ENCODE data around the gene GLUD2. TPM values are rescaled to one million over a fixed set of nuclear protein-coding genes. Genes with fewer than 3 reads are reported as not detected.
"Not testable (repeated sequence)": the region's sequence is repeated elsewhere in the genome, so short reads cannot be mapped to it uniquely, and the experiment has no call there.

Gene GLUD2
- total and polyA plus RNA-seq, 5 donors from 2014 or later = 0.32 to 1.1 (median 0.47) TPM

- peaks cover 4% of the 10 kb centered on the region for H3K27me3 Mint-ChIP-seq
- no peaks in the 10 kb centered on the region for H3K9me3 Mint-ChIP-seq
- no peaks in the 10 kb centered on the region for H3K4me1 ChIP-seq (ENCODE audit: control insufficient read depth, insufficient read depth, low read length, poor library complexity, severe bottlenecking)
- H3K27ac Mint-ChIP-seq = no peak overlapping the region
- no peaks in the 10 kb centered on the region for H3K36me3 ChIP-seq (ENCODE audit: control insufficient read depth, insufficient read depth, low read length)
- H3K4me1 Mint-ChIP-seq = no peaks in the 10 kb centered on the region
- no peak overlapping the region for H3K4me3 ChIP-seq (ENCODE audit: low read depth, low read length)
- no peaks in the 10 kb centered on the region for H3K36me3 Mint-ChIP-seq
- ATAC-seq (ENCODE audit: low read depth in 2 of 2) (no peak), DNase-seq (no peak)
- H3K4me3 Mint-ChIP-seq = no peak overlapping the region
- no peak overlapping the region for H3K27ac ChIP-seq (ENCODE audit: insufficient read depth, low read length, poor library complexity, severe bottlenecking)
- H3K9me3 ChIP-seq (ENCODE audit: control insufficient read depth in 2 of 2, low read length in 2 of 2) = no peaks in the 10 kb centered on the region
- H3K27me3 ChIP-seq (ENCODE audit: control insufficient read depth, insufficient read depth, low read length) = no peaks in the 10 kb centered on the region
Measured at GRCh38 chrX:121052122-121052521, 4.7 kb downstream of the GLUD2 start.

GRCh38 chrX:121062289-121062688 is 14.9 kb downstream of the GLUD2 start:
- Histone ChIP-seq H3K27ac (ENCODE audit: insufficient read depth, low read length, poor library complexity, severe bottlenecking) (no peak overlapping the region), H3K4me1 (ENCODE audit: control insufficient read depth, insufficient read depth, low read length, poor library complexity, severe bottlenecking) (no peaks in the 10 kb centered on the region), H3K4me3 (ENCODE audit: low read depth, low read length) (no peak overlapping the region), H3K27me3 (ENCODE audit: control insufficient read depth, insufficient read depth, low read length) (no peaks in the 10 kb centered on the region), H3K9me3 (ENCODE audit: control insufficient read depth in 2 of 2, low read length in 2 of 2) (no peaks in the 10 kb centered on the region), H3K36me3 (ENCODE audit: control insufficient read depth, insufficient read depth, low read length) (no peaks in the 10 kb centered on the region)
- ATAC-seq (ENCODE audit: low read depth in 2 of 2) (no peak), DNase-seq (no peak)
- Mint-ChIP-seq H3K4me3 (no peak overlapping the region), H3K9me3 (peaks cover 0 to 3% (median 0%) of the 10 kb centered on the region in 7 donors), H3K4me1 (no peaks in the 10 kb centered on the region), H3K27ac (no peak overlapping the region), H3K36me3 (no peaks in the 10 kb centered on the region), H3K27me3 (peaks cover 6% of the 10 kb centered on the region)

GRCh38 chrX:121064579-121064978 is 17.2 kb downstream of the GLUD2 start:
- no peaks in the 10 kb centered on the region for H3K36me3 ChIP-seq (ENCODE audit: control insufficient read depth, insufficient read depth, low read length)
- H3K4me3 ChIP-seq (ENCODE audit: low read depth, low read length) = no peak overlapping the region
- no peak overlapping the region for H3K27ac ChIP-seq (ENCODE audit: insufficient read depth, low read length, poor library complexity, severe bottlenecking)
- DNase-seq (no peak), ATAC-seq (ENCODE audit: low read depth in 2 of 2) (no peak)
- no peaks in the 10 kb centered on the region for H3K27me3 ChIP-seq (ENCODE audit: control insufficient read depth, insufficient read depth, low read length)
- peaks cover 0 to 3% (median 0%) of the 10 kb centered on the region in 7 donors for H3K9me3 Mint-ChIP-seq
- H3K36me3 Mint-ChIP-seq = no peaks in the 10 kb centered on the region
- H3K4me1 ChIP-seq (ENCODE audit: control insufficient read depth, insufficient read depth, low read length, poor library complexity, severe bottlenecking) = no peaks in the 10 kb centered on the region
- no peaks in the 10 kb centered on the region for H3K9me3 ChIP-seq (ENCODE audit: control insufficient read depth in 2 of 2, low read length in 2 of 2)
- peaks cover 6% of the 10 kb centered on the region for H3K27me3 Mint-ChIP-seq
- H3K4me1 Mint-ChIP-seq = no peaks in the 10 kb centered on the region
- H3K27ac Mint-ChIP-seq = no peak overlapping the region
- no peak overlapping the region for H3K4me3 Mint-ChIP-seq

- not testable (repeated sequence) for H3K36me3 ChIP-seq (ENCODE audit: control insufficient read depth, insufficient read depth, low read length); H3K4me3 ChIP-seq (ENCODE audit: low read depth, low read length); ATAC-seq (ENCODE audit: low read depth in 2 of 2); H3K27me3 ChIP-seq (ENCODE audit: control insufficient read depth, insufficient read depth, low read length); H3K27ac Mint-ChIP-seq; DNase-seq; H3K36me3 Mint-ChIP-seq; H3K9me3 Mint-ChIP-seq; H3K9me3 ChIP-seq (ENCODE audit: control insufficient read depth in 2 of 2, low read length in 2 of 2); H3K4me1 ChIP-seq (ENCODE audit: control insufficient read depth, insufficient read depth, low read length, poor library complexity, severe bottlenecking); H3K4me1 Mint-ChIP-seq; H3K27ac ChIP-seq (ENCODE audit: insufficient read depth, low read length, poor library complexity, severe bottlenecking); H3K4me3 Mint-ChIP-seq; H3K27me3 Mint-ChIP-seq
Measured at GRCh38 chrX:121084247-121084646, 36.8 kb downstream of the GLUD2 start.

GRCh38 chrX:121084903-121085611 is 37.6 kb downstream of the GLUD2 start:
- ATAC-seq (ENCODE audit: low read depth in 2 of 2) (no peak), DNase-seq (no peak)
- Mint-ChIP-seq H3K27ac (no peak overlapping the region), H3K4me1 (no peaks in the 10 kb centered on the region), H3K9me3 (peaks cover 0 to 4% (median 0%) of the 10 kb centered on the region in 7 donors), H3K4me3 (no peak overlapping the region), H3K36me3 (no peaks in the 10 kb centered on the region), H3K27me3 (no peaks in the 10 kb centered on the region)
- Histone ChIP-seq H3K36me3 (ENCODE audit: control insufficient read depth, insufficient read depth, low read length) (no peaks in the 10 kb centered on the region), H3K4me3 (ENCODE audit: low read depth, low read length) (no peak overlapping the region), H3K4me1 (ENCODE audit: control insufficient read depth, insufficient read depth, low read length, poor library complexity, severe bottlenecking) (no peaks in the 10 kb centered on the region), H3K27ac (ENCODE audit: insufficient read depth, low read length, poor library complexity, severe bottlenecking) (no peak overlapping the region), H3K9me3 (ENCODE audit: control insufficient read depth in 2 of 2, low read length in 2 of 2) (no peaks in the 10 kb centered on the region), H3K27me3 (ENCODE audit: control insufficient read depth, insufficient read depth, low read length) (no peaks in the 10 kb centered on the region)

- no peak for DNase-seq
- ATAC-seq (ENCODE audit: low read depth in 2 of 2) = no peak
- H3K36me3 ChIP-seq (ENCODE audit: control insufficient read depth, insufficient read depth, low read length) = no peaks in the 10 kb centered on the region
- Mint-ChIP-seq H3K4me3 (no peak overlapping the region), H3K9me3 (peaks cover 0 to 4% (median 0%) of the 10 kb centered on the region in 7 donors), H3K4me1 (no peaks in the 10 kb centered on the region), H3K27ac (no peak overlapping the region), H3K27me3 (no peaks in the 10 kb centered on the region), H3K36me3 (no peaks in the 10 kb centered on the region)
- H3K4me3 ChIP-seq (ENCODE audit: low read depth, low read length) = no peak overlapping the region
- H3K4me1 ChIP-seq (ENCODE audit: control insufficient read depth, insufficient read depth, low read length, poor library complexity, severe bottlenecking) = no peaks in the 10 kb centered on the region
- H3K27ac ChIP-seq (ENCODE audit: insufficient read depth, low read length, poor library complexity, severe bottlenecking) = no peak overlapping the region
- H3K9me3 ChIP-seq (ENCODE audit: control insufficient read depth in 2 of 2, low read length in 2 of 2) = no peaks in the 10 kb centered on the region
- H3K27me3 ChIP-seq (ENCODE audit: control insufficient read depth, insufficient read depth, low read length) = no peaks in the 10 kb centered on the region
Measured at GRCh38 chrX:121085612-121086010, 38.2 kb downstream of the GLUD2 start.

GRCh38 chrX:121093011-121093410 is 45.6 kb downstream of the GLUD2 start:
- Mint-ChIP-seq H3K9me3 (peaks cover 0 to 1% (median 0%) of the 10 kb centered on the region in 7 donors), H3K4me1 (no peaks in the 10 kb centered on the region), H3K27ac (no peak overlapping the region), H3K27me3 (no peaks in the 10 kb centered on the region), H3K36me3 (no peaks in the 10 kb centered on the region), H3K4me3 (peak overlapping the region in 1 of 4 donors; percentile 21)
- Histone ChIP-seq H3K4me1 (ENCODE audit: control insufficient read depth, insufficient read depth, low read length, poor library complexity, severe bottlenecking) (no peaks in the 10 kb centered on the region), H3K27ac (ENCODE audit: insufficient read depth, low read length, poor library complexity, severe bottlenecking) (no peak overlapping the region), H3K27me3 (ENCODE audit: control insufficient read depth, insufficient read depth, low read length) (no peaks in the 10 kb centered on the region), H3K9me3 (ENCODE audit: control insufficient read depth in 2 of 2, low read length in 2 of 2) (no peaks in the 10 kb centered on the region), H3K4me3 (ENCODE audit: low read depth, low read length) (no peak overlapping the region), H3K36me3 (ENCODE audit: control insufficient read depth, insufficient read depth, low read length) (no peaks in the 10 kb centered on the region)
- DNase-seq (no peak), ATAC-seq (ENCODE audit: low read depth in 2 of 2) (no peak)
